NCI-H2081 treated with DMSO at 0.1 percent for 48 hours (cell line): ENCODE results near the gene CNGA4.

ENCODE experiments used
- DNase-seq: peaks from one replicate; lab custom pipeline; 2025; lab: John Stamatoyannopoulos, UW

Gene CNGA4

GRCh38 chr11:6238902-6239301 lies at the start of gene CNGA4:
Gene CNGA4 (plus strand): TSS chr11:6239089. CDS start chr11:6239207, 118 bp downstream.
- peak; percentile 8 for DNase-seq

GRCh38 chr11:6191742-6192141 lies 47.1 kb upstream of the CNGA4 start:
- no peak for DNase-seq

- DNase-seq, result no peak
Measured at GRCh38 chr11:6194065-6194581, 44.8 kb upstream of the CNGA4 start.

- no peak for DNase-seq
Measured at GRCh38 chr11:6196396-6196795, 42.5 kb upstream of the CNGA4 start.

- DNase-seq, result no peak
Measured at GRCh38 chr11:6197466-6198200, 41.3 kb upstream of the CNGA4 start.

- no peak for DNase-seq
Measured at GRCh38 chr11:6199174-6199810, 39.6 kb upstream of the CNGA4 start, which contains the start of gene OR52W1. Gene OR52W1 (plus strand): TSS chr11:6199224. CDS start chr11:6199224, 0 bp downstream.

- DNase-seq, result no peak
Measured at GRCh38 chr11:6200975-6201374, 37.9 kb upstream of the CNGA4 start.

- no peak for DNase-seq
Measured at GRCh38 chr11:6201481-6201880, 37.4 kb upstream of the CNGA4 start.

GRCh38 chr11:6202041-6202440 lies 36.8 kb upstream of the CNGA4 start:
- no peak for DNase-seq

GRCh38 chr11:6203327-6203726 lies 35.6 kb upstream of the CNGA4 start:
- no peak for DNase-seq

- no peak for DNase-seq
Measured at GRCh38 chr11:6204706-6205105, 34.2 kb upstream of the CNGA4 start.

- no peak for DNase-seq
Measured at GRCh38 chr11:6205366-6205765, 33.5 kb upstream of the CNGA4 start, which contains the start of gene C11orf42. Gene C11orf42 (plus strand): TSS chr11:6205557. CDS start chr11:6205616, 59 bp downstream.

- no peak for DNase-seq
Measured at GRCh38 chr11:6206456-6207180, 32.3 kb upstream of the CNGA4 start.

- DNase-seq, result no peak
Measured at GRCh38 chr11:6209801-6210200, 29.1 kb upstream of the CNGA4 start.

GRCh38 chr11:6210274-6210955 lies 28.5 kb upstream of the CNGA4 start:
- DNase-seq, result no peak

- DNase-seq, result no peak
Measured at GRCh38 chr11:6214530-6214929, 24.4 kb upstream of the CNGA4 start.

GRCh38 chr11:6216501-6216900 lies 22.4 kb upstream of the CNGA4 start:
- no peak for DNase-seq

GRCh38 chr11:6217722-6218121 lies 21.2 kb upstream of the CNGA4 start:
- DNase-seq, result no peak

- no peak for DNase-seq
Measured at GRCh38 chr11:6219359-6219758, 19.5 kb upstream of the CNGA4 start.

GRCh38 chr11:6223854-6224253 lies 15.0 kb upstream of the CNGA4 start:
- no peak for DNase-seq

- no peak for DNase-seq
Measured at GRCh38 chr11:6224421-6224820, 14.5 kb upstream of the CNGA4 start.

- DNase-seq, result no peak
Measured at GRCh38 chr11:6225024-6225423, 13.9 kb upstream of the CNGA4 start.
